ENCODE data around the gene WDR90.

Gene WDR90

GRCh38 chr16:703406-703805 lies 54.2 kb downstream of the WDR90 start:
- Histone ChIP-seq H3K79me2 (ENCODE audit: insufficient read depth, low read length) (no peaks in the 10 kb centered on the region), H3K36me3 (ENCODE audit: insufficient read depth, low read length) (no peaks in the 10 kb centered on the region), H3F3A (ENCODE audit: insufficient read depth, low read length) (no peaks in the 10 kb centered on the region), H3K4me2 (ENCODE audit: low read length) (no peak overlapping the region), H3K9me3 (ENCODE audit: low read length) (no peaks in the 10 kb centered on the region), H3K27me3 (ENCODE audit: insufficient read depth, low read length) (no peaks in the 10 kb centered on the region), H3K9ac (ENCODE audit: low read length) (no peak overlapping the region), H3K4me1 (ENCODE audit: insufficient read depth, low read length, severe bottlenecking) (no peaks in the 10 kb centered on the region), H3K27ac (ENCODE audit: low read depth, low read length, poor library complexity, severe bottlenecking) (no peak overlapping the region), H2AFZ (ENCODE audit: low read length) (no peak overlapping the region), H3K4me3 (ENCODE audit: low read depth, low read length, poor library complexity, severe bottlenecking) (no peak overlapping the region), H3K9me2 (ENCODE audit: low read depth, low read length) (no peaks in the 10 kb centered on the region), H4K20me1 (ENCODE audit: insufficient read depth, low read length) (no peaks in the 10 kb centered on the region)
- TF ChIP-seq EZH2 (IDR thresholded peaks at IDR 0.05; ENCODE audit: borderline replicate concordance, low read length) (no peak), CTCF (IDR thresholded peaks at IDR 0.05; ENCODE audit: low read length) (no peak)

- no peak overlapping the region for H3K4me3 ChIP-seq (ENCODE audit: low read depth, low read length, poor library complexity, severe bottlenecking)
- H3K4me1 ChIP-seq (ENCODE audit: insufficient read depth, low read length, severe bottlenecking), result no peaks in the 10 kb centered on the region
- H2AFZ ChIP-seq (ENCODE audit: low read length), result no peak overlapping the region
- H3F3A ChIP-seq (ENCODE audit: insufficient read depth, low read length), result no peaks in the 10 kb centered on the region
- H3K9me2 ChIP-seq (ENCODE audit: low read depth, low read length), result no peaks in the 10 kb centered on the region
- TF ChIP-seq CTCF (IDR thresholded peaks at IDR 0.05; ENCODE audit: low read length) (no peak), EZH2 (IDR thresholded peaks at IDR 0.05; ENCODE audit: borderline replicate concordance, low read length) (no peak)
- no peak overlapping the region for H3K4me2 ChIP-seq (ENCODE audit: low read length)
- no peaks in the 10 kb centered on the region for H3K9me3 ChIP-seq (ENCODE audit: low read length)
- no peaks in the 10 kb centered on the region for H3K36me3 ChIP-seq (ENCODE audit: insufficient read depth, low read length)
- H3K9ac ChIP-seq (ENCODE audit: low read length), result no peak overlapping the region
- H3K27ac ChIP-seq (ENCODE audit: low read depth, low read length, poor library complexity, severe bottlenecking), result no peak overlapping the region
- no peaks in the 10 kb centered on the region for H3K79me2 ChIP-seq (ENCODE audit: insufficient read depth, low read length)
- H4K20me1 ChIP-seq (ENCODE audit: insufficient read depth, low read length), result no peaks in the 10 kb centered on the region
- H3K27me3 ChIP-seq (ENCODE audit: insufficient read depth, low read length), result 0 out of 2 replicates have a peak, but pooled peaks cover 3% of the 10 kb centered on the region
Measured at GRCh38 chr16:704047-704446, 54.9 kb downstream of the WDR90 start.

GRCh38 chr16:704552-705380 lies 55.6 kb downstream of the WDR90 start:
- Histone ChIP-seq H3K79me2 (ENCODE audit: insufficient read depth, low read length) (no peaks in the 10 kb centered on the region), H3K4me2 (ENCODE audit: low read length) (no peak overlapping the region), H3K9ac (ENCODE audit: low read length) (no peak overlapping the region)

More at GRCh38 chr16:704552-705380, 55.6 kb downstream of the WDR90 start:
- Histone ChIP-seq H3K4me1 (ENCODE audit: insufficient read depth, low read length, severe bottlenecking) (no peaks in the 10 kb centered on the region), H3K4me3 (ENCODE audit: low read depth, low read length, poor library complexity, severe bottlenecking) (no peak overlapping the region), H2AFZ (ENCODE audit: low read length) (no peak overlapping the region), H3K36me3 (ENCODE audit: insufficient read depth, low read length) (no peaks in the 10 kb centered on the region), H3K9me2 (ENCODE audit: low read depth, low read length) (no peaks in the 10 kb centered on the region), H3K27me3 (ENCODE audit: insufficient read depth, low read length) (0 out of 2 replicates have a peak, but pooled peaks cover 3% of the 10 kb centered on the region), H3K27ac (ENCODE audit: low read depth, low read length, poor library complexity, severe bottlenecking) (no peak overlapping the region), H3K9me3 (ENCODE audit: low read length) (no peaks in the 10 kb centered on the region), H4K20me1 (ENCODE audit: insufficient read depth, low read length) (no peaks in the 10 kb centered on the region), H3F3A (ENCODE audit: insufficient read depth, low read length) (no peaks in the 10 kb centered on the region)
- TF ChIP-seq EZH2 (IDR thresholded peaks at IDR 0.05; ENCODE audit: borderline replicate concordance, low read length) (no peak), CTCF (IDR thresholded peaks at IDR 0.05; ENCODE audit: low read length) (no peak)
